DMS53 treated with DMSO at 0.1 percent for 48 hours (cell line): ENCODE data around the gene FAM83B.
"Not testable (repeated sequence)": the region's sequence is repeated elsewhere in the genome, so short reads cannot be mapped to it uniquely, and the experiment has no call there.

Experiments
- DNase-seq: peaks from one replicate; lab custom pipeline; 2025; ENCODE audit not compliant: unreplicated experiment; lab: John Stamatoyannopoulos, UW

Gene FAM83B

GRCh38 chr6:54896302-54896701 is 49.7 kb downstream of the FAM83B start:
- DNase-seq = no peak

GRCh38 chr6:54897462-54898189 is 51.1 kb downstream of the FAM83B start:
- DNase-seq = no peak

- no peak for DNase-seq
These were observed 52.2 kb downstream of the FAM83B start for GRCh38 chr6:54898767-54899166.

DNA sequence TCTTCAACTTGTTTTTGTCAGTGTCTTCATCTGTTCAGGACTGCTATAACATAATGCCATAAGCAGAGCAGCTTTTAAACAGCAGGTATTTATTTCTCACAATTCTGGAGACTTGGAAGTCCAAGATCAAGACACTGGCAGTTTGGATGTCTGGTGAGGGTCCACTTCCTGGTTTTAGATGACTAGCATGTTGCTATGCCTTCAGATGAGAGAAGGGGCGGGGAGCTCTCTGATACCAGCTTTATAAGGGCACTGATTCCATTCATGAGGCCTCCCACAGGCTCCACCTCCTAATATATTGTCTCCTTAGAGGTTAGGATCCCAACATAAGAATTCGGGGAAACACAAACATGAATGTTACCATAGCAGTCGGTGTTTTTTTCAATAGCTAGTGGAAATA is 52.9 kb downstream of the FAM83B start:
- no peak for DNase-seq

GRCh38 chr6:54899986-54900385 is 53.4 kb downstream of the FAM83B start:
- no peak for DNase-seq

DNA sequence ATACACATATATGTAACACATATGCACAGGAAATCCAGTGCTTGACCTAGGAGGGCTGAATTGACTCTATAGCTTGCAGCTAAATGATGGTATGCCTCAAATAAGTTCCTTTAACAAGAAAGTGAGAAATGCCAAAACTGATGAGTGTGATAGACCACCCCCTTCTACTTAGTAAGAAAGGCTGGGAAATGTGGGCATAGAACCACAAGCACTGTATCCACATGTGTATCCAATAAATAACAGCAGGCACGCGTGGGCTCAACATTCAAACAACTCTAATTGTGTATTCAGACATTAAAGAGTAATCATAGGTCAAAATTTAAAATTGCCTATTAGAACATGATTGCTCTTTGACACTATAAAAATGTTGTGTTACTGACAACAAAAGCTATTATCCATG is 54.1 kb downstream of the FAM83B start:
- DNase-seq = no peak

DNA sequence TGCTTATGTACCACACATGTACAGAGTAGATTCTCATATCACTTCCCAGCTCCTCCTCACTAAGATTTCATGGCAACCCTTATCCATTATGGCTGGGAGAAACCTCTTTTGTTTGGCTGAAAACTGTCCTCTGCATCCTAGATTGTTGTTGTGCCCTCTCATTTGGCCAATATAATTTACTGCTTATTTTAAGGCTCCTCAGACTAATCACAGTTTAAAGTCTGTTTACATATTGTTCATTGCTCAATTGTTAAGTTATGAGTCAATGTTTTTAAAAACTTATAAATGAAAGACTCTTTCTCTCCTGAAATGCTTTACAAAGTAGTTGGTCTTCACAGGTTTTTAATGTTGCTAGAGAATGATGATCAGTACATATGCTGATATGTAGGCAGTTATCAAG is 57.3 kb downstream of the FAM83B start:
- DNase-seq = no peak

- DNase-seq = no peak
These were observed 60.8 kb downstream of the FAM83B start for GRCh38 chr6:54907355-54907754.

GRCh38 chr6:54909184-54909583 is 62.6 kb downstream of the FAM83B start:
- DNase-seq = no peak

DNA sequence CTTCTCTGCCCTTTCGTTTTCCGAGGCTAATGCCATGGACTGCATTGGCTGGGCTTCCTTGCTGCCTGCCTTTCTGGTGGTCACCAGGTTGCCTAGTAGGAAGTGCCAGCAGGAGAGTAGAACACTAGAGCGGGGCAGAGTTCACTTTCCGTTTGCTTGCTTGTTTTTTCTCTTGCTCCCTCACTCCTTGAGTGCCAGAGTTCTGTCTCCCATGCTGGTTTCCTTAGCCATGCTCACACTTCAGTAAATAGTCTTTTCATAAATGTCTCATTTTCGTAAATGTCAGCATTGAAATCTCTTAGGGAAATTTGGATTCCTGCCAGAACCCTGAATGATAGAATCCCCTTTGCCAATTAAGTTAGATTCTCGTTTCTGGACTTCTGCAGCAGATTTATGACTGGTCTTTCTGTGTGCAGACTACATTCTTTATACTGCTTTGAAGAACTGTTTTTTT is 63.9 kb downstream of the FAM83B start:
- no peak for DNase-seq

- no peak for DNase-seq
These were observed 64.3 kb downstream of the FAM83B start for GRCh38 chr6:54910921-54911320.

- no peak for DNase-seq
These were observed 66.6 kb downstream of the FAM83B start for GRCh38 chr6:54913211-54913610.

- DNase-seq = peak; percentile 87
These were observed 70.3 kb downstream of the FAM83B start for GRCh38 chr6:54916858-54917257.

- no peak for DNase-seq
These were observed 74.1 kb downstream of the FAM83B start for GRCh38 chr6:54920628-54921027.

GRCh38 chr6:54921891-54922290 is 75.3 kb downstream of the FAM83B start:
- DNase-seq = no peak

DNA sequence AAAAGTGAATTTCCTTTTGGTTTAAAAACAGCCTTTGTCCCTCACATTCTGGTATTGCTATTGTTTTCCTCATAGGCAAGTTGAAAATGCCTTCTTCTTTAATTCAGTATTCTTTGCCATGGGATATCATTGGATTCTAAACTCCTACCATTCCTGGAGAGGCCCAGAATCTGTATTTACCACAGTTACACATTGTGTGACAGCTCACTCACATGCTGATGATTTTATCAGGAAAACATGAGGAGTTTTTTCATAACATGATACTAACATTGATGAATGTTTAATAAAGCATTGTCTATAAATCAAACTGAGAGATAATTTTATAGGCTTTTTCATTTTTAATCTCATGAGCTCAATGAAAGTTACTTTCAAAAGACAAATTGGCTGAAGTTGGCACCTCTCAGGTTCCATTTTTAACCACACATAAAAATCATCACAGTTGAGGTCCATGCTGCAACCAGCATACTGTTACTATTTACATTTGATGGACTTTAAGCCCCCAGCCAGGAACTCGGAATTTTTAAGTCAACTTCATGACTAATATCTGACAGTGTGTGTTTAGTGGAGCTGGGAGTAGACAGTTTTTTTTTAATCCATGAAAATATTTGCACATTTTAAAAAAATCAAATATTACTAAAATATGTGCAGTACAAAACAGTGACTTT is 82.8 kb downstream of the FAM83B start:
- DNase-seq = no peak

- no peak for DNase-seq
These were observed 86.1 kb downstream of the FAM83B start for GRCh38 chr6:54932622-54933021.

DNA sequence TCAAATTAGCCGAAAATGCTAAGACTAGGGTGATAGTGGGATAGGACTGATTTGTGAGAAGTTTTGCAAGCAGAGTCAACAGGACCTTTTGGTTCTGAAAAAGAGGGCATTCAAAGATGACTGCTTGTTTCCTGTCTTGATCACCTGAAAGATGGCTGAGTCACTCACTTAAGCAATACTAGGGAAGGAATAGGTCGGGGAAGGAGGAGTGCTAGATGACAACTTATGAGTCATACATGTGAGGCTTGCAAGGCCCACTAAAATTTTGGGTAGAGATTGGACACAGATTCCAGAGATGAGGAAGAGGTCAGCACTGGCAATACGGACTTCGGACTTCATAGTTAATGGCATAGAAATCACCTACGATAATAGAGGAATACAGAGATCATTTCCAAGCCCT is 89.2 kb downstream of the FAM83B start:
- DNase-seq = no peak

GRCh38 chr6:54937371-54937770 is 90.8 kb downstream of the FAM83B start:
- no peak for DNase-seq

GRCh38 chr6:54957698-54958097 is 111.1 kb downstream of the FAM83B start:
- DNase-seq = no peak

DNA sequence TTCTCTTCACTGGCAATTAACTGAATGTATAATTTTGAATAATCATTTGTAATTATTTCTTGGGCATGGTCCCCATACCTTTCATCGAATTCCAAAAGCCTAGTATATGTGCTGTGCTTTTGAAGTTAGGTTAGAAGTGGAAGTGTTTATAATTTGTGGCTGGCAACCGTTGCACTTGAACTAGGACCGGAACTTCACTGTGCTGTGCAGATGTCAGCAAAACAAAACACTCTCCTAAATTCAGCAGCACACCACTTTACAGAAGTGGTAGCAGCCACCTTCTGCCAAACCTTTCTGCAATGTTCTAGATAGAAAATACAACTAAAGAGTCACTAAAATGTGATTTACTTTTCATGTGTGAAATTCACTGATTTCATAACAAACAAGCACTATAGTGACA is 111.9 kb downstream of the FAM83B start:
- DNase-seq = no peak

GRCh38 chr6:54959820-54960219 is 113.2 kb downstream of the FAM83B start:
- no peak for DNase-seq

DNA sequence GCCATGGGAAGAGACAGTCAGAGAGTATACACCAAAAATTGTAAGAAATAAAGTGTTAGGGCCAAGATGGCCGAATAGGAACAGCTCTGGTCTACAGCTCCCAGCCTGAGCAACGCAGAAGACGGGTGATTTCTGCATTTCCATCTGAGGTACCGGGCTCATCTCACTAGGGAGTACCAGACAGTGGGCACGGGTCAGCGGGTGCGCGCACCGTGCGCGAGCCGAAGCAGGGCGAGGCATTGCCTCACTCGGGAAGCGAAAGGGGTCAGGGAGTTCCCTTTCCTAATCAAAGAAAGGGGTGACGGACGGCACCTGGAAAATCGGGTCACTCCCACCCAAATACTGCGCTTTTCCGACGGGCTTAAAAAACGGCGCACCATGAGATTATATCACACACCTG is 114.8 kb downstream of the FAM83B start:
- DNase-seq = not testable (repeated sequence)
